HL-60 (cell line): ENCODE results near the gene SPG11.

Source experiments
- GABPA ChIP-seq: IDR thresholded peaks from 2 replicates; pipeline ENCODE4 v1.6.1; 2012; ENCODE audit warnings: low read depth
- TF ChIP-seq, protein P1 (sequence below): IDR thresholded peaks from one replicate; pipeline ENCODE4 v1.5.1; 2011; ENCODE audit warnings: low read length, control low read depth, inconsistent platforms; ENCODE audit not compliant: insufficient read depth

GRCh38 chr15:44598892-44599291 lies 64.6 kb downstream of the SPG11 start:
- TF ChIP-seq, protein P1, sequence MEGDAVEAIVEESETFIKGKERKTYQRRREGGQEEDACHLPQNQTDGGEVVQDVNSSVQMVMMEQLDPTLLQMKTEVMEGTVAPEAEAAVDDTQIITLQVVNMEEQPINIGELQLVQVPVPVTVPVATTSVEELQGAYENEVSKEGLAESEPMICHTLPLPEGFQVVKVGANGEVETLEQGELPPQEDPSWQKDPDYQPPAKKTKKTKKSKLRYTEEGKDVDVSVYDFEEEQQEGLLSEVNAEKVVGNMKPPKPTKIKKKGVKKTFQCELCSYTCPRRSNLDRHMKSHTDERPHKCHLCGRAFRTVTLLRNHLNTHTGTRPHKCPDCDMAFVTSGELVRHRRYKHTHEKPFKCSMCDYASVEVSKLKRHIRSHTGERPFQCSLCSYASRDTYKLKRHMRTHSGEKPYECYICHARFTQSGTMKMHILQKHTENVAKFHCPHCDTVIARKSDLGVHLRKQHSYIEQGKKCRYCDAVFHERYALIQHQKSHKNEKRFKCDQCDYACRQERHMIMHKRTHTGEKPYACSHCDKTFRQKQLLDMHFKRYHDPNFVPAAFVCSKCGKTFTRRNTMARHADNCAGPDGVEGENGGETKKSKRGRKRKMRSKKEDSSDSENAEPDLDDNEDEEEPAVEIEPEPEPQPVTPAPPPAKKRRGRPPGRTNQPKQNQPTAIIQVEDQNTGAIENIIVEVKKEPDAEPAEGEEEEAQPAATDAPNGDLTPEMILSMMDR = no peak
- no peak for TF ChIP-seq GABPA
